ENCODE data around the gene CERKL.

The CERKL gene

GRCh38 chr2:181626671-181627070 lies 30.2 kb downstream of the CERKL start:
- no peak for DNase-seq

- DNase-seq, result no peak
These were observed 33.7 kb downstream of the CERKL start for GRCh38 chr2:181623159-181623558.

GRCh38 chr2:181621779-181622490 lies 35.0 kb downstream of the CERKL start:
- no peak for DNase-seq

- no peak for DNase-seq
These were observed 37.4 kb downstream of the CERKL start for GRCh38 chr2:181619516-181619915.

- no peak for DNase-seq
These were observed 40.2 kb downstream of the CERKL start for GRCh38 chr2:181616715-181617114.

GRCh38 chr2:181614874-181615638 lies 41.8 kb downstream of the CERKL start:
- DNase-seq, result no peak

- no peak for DNase-seq
These were observed 43.7 kb downstream of the CERKL start for GRCh38 chr2:181613241-181613640.

GRCh38 chr2:181607629-181608590 lies 49.0 kb downstream of the CERKL start:
- no peak for DNase-seq

GRCh38 chr2:181605889-181606837 lies 50.7 kb downstream of the CERKL start:
- DNase-seq, result no peak

- DNase-seq, result no peak
These were observed 54.9 kb downstream of the CERKL start for GRCh38 chr2:181602017-181602416.

GRCh38 chr2:181596556-181596955 lies 60.3 kb downstream of the CERKL start:
- no peak for DNase-seq

- no peak for DNase-seq
These were observed 62.6 kb downstream of the CERKL start for GRCh38 chr2:181594322-181594721.

GRCh38 chr2:181589779-181590178 lies 67.1 kb downstream of the CERKL start:
- no peak for DNase-seq

GRCh38 chr2:181588546-181588945 lies 68.4 kb downstream of the CERKL start:
- DNase-seq, result no peak

- DNase-seq, result no peak
These were observed 70.3 kb downstream of the CERKL start for GRCh38 chr2:181586569-181587081.

GRCh38 chr2:181585732-181586131 lies 71.2 kb downstream of the CERKL start:
- DNase-seq, result no peak

GRCh38 chr2:181581534-181581933 lies 75.4 kb downstream of the CERKL start:
- DNase-seq, result no peak

- DNase-seq, result no peak
These were observed 78.1 kb downstream of the CERKL start for GRCh38 chr2:181578829-181579228.

GRCh38 chr2:181576431-181576830 lies 80.5 kb downstream of the CERKL start:
- DNase-seq, result no peak

GRCh38 chr2:181575650-181576025 lies 81.3 kb downstream of the CERKL start:
- no peak for DNase-seq

GRCh38 chr2:181575024-181575649 lies 81.8 kb downstream of the CERKL start:
- no peak for DNase-seq

Measured in CD4-positive, alpha-beta T cell treated with Interleukin-1 beta for 1 hour (primary cell).